ENCODE results near the gene CEACAM4.

GRCh38 chr19:41595890-41596280, 31.0 kb downstream of the CEACAM4 start:
- TF ChIP-seq CTCF (IDR thresholded peaks at IDR 0.05; ENCODE audit: poor library complexity) (no peak), EZH2 (IDR thresholded peaks at IDR 0.05; ENCODE audit: borderline replicate concordance) (no peak)

All from hepatocyte (in vitro differentiated cells).